Measurements from ENCODE around the gene XPO6.

XPO6 gene

GRCh38 chr16:28063591-28064061, 148.1 kb downstream of the XPO6 start, which contains the start of gene GSG1L:
Gene GSG1L (minus strand): TSS chr16:28063714. CDS start chr16:28063424, 290 bp downstream.
- DNase-seq (ENCODE audit: low read depth): no peak

- DNase-seq (ENCODE audit: low read depth): no peak
These were observed 148.8 kb downstream of the XPO6 start for GRCh38 chr16:28062847-28063521.

GRCh38 chr16:28062261-28062846, 149.4 kb downstream of the XPO6 start:
- DNase-seq (ENCODE audit: low read depth): no peak

DNA sequence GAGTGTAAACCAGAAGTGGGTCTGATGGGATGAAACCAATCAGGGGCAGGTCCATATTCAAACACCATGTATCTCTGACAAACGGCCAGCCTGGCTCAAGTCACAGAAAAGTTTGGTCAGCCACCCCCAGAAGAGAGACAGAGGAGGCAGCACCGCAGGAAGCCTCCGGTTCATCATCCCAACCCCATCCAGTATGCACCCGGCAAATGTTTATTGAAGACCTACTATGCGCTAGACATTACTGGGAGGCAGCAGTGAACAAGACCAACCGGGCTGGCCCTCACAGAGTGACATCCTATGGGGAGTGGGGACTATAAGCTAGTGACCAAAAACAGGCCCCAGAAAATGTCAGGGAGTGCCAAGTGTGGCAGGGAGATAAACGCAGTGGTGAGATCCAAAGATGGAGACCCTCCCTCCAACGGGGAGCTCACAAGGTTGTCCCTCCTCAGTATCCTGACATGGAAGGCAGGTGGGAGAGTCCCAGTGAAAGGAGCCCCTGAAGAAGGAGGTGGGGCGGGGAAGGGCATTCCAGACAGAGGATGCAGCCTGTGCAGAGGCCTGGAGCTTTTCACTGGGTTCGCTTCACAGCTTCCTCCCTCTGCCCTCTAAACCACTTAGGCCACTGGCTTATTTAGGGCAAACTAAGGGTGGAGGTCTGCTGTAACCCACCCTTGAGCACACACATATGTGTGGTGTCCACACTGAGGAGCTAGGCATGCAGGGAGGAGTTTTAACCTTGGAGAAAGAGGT, 150.2 kb downstream of the XPO6 start:
- no peak for DNase-seq (ENCODE audit: low read depth)

- DNase-seq (ENCODE audit: low read depth): no peak
These were observed 151.8 kb downstream of the XPO6 start for GRCh38 chr16:28059841-28060575.

DNA sequence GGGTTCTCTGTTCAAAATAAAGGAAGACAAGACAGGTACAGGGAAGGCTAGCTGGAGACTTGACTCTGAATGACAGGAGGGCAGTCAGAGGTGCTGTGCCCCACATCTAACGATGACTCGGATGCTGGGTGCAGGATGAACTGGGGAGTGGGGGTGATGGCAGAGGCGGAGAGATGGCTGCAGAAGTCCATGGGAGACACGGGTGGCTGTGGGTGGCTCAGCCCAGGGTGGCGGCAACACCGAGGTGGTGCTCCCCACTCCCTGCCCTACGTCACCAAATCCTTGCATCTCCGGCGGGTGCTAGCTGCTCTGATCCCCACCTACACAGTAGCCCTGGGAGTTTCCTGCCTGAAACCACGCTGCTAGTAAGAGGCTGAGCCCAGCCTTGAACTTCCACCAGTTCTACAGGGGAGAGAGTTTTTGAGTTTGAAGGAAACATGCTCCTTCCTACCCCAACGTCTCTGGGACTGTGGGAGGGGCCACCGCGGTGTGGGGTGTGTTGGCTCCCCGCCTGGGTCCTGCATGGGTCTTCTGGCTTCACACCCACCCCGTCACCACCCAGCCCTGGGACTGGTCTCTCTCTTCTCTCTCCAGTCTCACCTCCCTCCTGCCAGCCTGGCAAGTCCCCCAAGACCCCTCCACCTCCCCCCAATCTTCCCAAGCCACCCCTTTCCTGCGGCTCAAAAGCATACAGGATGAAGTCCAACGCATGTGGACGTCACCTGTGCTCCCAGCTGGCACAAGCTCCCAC, 152.8 kb downstream of the XPO6 start:
- DNase-seq (ENCODE audit: low read depth): no peak

- DNase-seq (ENCODE audit: low read depth): no peak
These were observed 153.8 kb downstream of the XPO6 start for GRCh38 chr16:28057949-28058348.

DNA sequence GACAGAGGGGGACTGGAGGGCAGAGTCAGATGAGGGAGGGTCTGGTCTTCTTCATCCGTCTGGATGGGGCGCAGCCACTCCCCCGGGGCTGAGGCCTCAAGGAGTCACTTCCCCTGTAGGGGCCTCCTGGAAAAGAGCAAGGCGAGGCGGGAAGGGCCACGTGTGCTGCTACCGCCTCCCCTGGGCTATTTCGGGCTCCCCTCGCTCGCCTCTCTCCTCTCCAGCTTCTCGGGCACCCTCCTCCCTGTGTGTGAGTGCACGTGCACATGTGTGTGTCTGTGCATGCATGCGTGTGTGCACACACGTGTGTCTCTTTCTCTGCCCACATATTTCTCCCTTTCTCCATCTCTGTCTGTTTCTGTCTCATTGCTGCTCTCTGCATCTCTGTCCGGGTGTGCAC, 158.3 kb downstream of the XPO6 start:
- no peak for DNase-seq (ENCODE audit: low read depth)

GRCh38 chr16:28052274-28053128, 159.3 kb downstream of the XPO6 start:
- no peak for DNase-seq (ENCODE audit: low read depth)

DNA sequence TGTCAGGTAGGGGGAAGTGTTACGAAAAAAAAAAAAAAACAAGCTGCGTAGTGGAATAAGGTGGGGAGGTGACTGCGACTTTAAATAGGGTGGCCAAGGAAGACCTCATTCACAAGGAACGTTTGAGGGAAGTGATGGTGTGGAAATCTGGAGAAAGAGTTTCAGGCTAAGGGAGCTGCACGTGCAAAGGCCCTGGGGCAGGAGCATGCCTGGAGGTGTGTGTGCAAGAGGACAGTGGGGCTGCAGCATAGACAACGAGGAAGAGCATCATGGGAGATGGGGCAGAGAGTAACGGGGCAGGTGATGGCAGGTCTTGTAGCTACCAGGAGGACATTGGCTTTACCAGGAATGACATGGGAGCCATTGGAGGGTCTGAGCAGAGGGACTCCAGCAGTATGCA, 160.3 kb downstream of the XPO6 start:
- no peak for DNase-seq (ENCODE audit: low read depth)
